AG09319 (cell line): Measurements from ENCODE around the gene NNMT.

ENCODE experiments used
- DNase-seq: peaks from one replicate; pipeline ENCODE4 v3.0.0-alpha.2; 2010; ENCODE audit warnings: low read depth; ENCODE audit errors: extremely low read depth
- CTCF ChIP-seq: IDR thresholded peaks from 2 replicates; pipeline ENCODE4 v1.5.1; 2011; ENCODE audit warnings: low read depth, mild to moderate bottlenecking, inconsistent platforms, low read length, moderate library complexity

Gene NNMT

GRCh38 chr11:114285599-114285998 lies 10.6 kb upstream of the NNMT start:
- TF ChIP-seq CTCF, result no peak
- DNase-seq, result no peak

- no peak for TF ChIP-seq CTCF
- DNase-seq, result no peak
These were observed 10.0 kb upstream of the NNMT start for GRCh38 chr11:114286229-114286628.

- no peak for TF ChIP-seq CTCF
- no peak for DNase-seq
These were observed 9.0 kb upstream of the NNMT start for GRCh38 chr11:114287154-114287553.

- no peak for TF ChIP-seq CTCF
- no peak for DNase-seq
These were observed 8.1 kb upstream of the NNMT start for GRCh38 chr11:114288136-114288535.

GRCh38 chr11:114289779-114290178 lies 6.4 kb upstream of the NNMT start:
- no peak for TF ChIP-seq CTCF
- no peak for DNase-seq

- DNase-seq, result no peak
- no peak for TF ChIP-seq CTCF
These were observed 5.5 kb upstream of the NNMT start for GRCh38 chr11:114290503-114291235.

- DNase-seq, result peak; percentile 20
- no peak for TF ChIP-seq CTCF
These were observed 4.8 kb upstream of the NNMT start for GRCh38 chr11:114291381-114291780.
